Measurements from ENCODE around the gene ATF1.
A peak's percentile ranks its signal among the peaks of the same experiment; 100 is the strongest.
"Not testable (repeated sequence)": the region's sequence is repeated elsewhere in the genome, so short reads cannot be mapped to it uniquely, and the experiment has no call there.

ATF1 gene

DNA sequence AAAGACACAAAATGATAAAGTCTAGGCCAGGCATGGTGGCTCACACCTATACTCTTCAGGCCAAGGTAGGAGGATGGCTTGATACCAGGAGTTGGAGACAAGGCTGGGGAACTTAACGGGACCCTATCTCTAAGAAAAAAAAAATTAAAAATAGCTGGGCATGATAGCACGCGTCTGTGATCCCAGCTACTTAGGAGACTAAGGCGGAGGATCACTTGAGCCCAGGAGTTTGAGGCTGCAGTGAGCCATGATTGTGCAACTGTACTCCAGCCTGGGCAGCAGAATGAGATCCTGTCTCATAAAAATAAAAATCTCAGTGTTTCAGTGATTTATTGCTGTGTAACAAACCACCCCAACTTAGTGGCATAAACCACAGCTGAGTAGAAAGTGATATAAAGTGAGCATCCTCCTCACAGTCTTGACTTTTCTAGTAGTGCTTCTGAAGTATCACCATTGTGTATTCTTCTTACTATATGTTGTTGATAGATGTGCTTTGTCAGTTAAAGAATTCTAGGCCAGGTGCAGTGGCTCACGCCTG, 10.6 kb upstream of the ATF1 start:
- DNase-seq: no peak

DNA sequence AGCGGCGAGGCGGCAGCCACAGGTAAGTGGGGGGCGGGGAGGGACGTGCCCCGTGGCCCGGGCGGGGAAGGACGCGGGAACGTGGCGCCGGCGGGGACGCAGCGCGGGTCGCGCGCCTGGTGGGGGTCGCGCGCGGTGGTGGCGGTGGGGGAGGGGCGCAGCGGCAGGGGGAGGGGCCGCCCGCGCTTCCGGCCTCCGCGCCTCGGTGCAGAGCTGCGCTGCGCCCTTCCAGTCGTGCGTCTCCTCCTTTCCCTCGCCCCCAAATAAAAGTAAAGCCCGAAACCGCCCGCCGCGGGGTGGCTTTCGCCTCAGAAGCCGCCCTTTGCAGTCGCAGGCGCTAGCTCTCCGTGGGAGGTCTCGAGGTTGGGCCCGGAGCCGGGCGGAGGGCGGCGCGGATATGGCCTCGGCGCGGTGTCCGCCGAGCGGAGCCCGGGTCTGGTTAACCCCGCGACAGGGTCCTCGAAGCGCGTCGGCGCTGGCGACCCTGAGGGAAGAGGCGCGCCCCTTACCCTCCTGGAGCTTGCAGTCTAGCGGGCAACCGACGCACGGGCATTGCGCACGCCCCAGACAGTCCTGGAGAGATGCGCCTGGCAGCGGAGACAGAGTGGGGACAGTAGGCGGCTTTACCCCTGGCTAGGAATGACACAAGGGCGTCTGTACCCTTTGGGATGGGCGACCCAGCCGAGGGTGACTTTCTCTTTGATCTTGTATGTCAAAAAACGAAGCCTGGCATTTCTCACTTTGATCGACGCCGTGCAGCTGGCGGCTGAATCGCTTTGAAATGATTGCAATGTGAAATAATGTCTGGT, 589 bp downstream of the ATF1 start:
- peak in 1 of 2 experiments; percentile 77 for DNase-seq

- DNase-seq: peak in 1 of 2 experiments; percentile 30
Observed at GRCh38 chr12:50765095-50765911, 1.4 kb downstream of the ATF1 start.

DNA sequence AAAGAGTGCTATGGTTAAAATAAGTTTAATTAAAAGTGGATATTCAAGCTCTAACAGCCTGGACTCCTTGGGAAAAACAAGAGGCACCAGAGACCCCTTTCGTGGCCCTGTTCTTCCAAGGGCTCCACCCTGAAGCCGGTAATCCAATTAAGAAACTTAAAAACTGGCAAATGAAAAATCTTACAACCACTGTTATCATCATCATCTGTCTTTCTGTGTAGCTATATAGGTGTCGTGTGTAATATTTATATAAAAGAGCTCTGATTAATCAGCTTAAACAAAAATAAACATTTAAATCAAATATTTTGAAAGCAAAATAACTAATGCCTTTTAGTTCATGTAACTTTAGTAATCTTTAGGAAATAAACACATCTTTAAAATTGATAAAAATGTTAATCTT, 4.5 kb downstream of the ATF1 start:
- DNase-seq: no peak

GRCh38 chr12:50768813-50769212, 4.9 kb downstream of the ATF1 start:
- DNase-seq: not testable (repeated sequence)

DNA sequence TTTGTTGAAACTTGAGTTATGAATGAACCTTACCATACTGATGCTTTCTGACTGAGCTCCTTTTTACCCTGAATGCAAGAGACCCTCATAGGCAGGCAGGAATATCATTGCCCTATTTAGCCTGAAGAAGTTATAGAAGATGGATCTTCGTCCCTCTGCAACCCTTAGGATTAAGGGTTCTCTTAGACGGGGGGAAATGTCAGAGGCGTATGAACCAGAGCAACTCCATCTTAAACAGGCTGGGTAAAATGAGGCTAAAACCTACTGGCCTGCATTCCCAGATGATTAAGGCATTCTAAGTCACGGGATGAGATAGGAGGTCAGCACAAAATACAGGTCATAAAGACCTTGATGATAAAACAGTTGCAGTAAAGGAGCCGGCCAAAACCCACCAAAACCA, 7.5 kb downstream of the ATF1 start:
- no peak for DNase-seq

DNA sequence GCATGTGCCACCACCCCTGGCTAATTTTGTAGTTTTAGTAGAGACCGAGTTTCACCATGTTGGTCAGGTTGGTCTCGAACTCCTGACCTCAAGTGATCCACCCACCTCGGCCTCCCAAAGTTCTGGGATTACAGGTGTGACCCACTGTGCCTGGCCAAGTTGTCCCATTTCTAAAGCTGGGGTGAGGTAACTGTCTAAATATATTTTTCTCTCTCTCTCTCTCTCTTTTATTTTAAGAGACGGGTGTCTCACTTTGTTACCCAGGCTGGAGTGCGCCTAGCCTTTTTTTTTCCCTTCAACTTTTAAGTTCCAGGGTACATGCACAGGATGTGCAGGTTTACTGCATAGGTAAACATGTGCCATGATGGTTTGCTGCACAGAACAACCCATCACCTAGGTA, 8.6 kb downstream of the ATF1 start:
- no peak for DNase-seq

- DNase-seq: no peak
Observed at GRCh38 chr12:50772877-50773276, 9.0 kb downstream of the ATF1 start.

DNA sequence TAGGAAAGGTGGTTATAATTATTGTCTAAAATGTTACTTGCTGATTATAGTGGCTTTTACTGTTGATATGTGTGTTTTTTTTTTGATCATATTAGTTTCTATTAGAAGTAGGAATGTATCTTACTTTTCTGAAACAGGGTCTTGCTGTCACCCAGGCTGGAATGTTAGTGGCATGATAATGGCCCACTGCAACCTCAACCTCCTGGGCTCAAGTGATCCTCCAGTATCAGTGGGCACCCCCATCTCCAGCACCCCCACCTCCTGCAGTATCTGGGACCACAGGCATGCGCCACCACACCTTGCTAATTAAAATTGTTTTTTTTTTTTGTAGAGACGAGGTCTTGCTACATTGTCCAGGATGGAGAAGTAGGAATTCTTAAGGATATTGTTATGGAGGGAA, 11.3 kb downstream of the ATF1 start:
- DNase-seq: no peak

- DNase-seq: no peak
Observed at GRCh38 chr12:50776749-50777728, 13.1 kb downstream of the ATF1 start.

- DNase-seq: no peak
Observed at GRCh38 chr12:50778663-50779590, 15.0 kb downstream of the ATF1 start.

DNA sequence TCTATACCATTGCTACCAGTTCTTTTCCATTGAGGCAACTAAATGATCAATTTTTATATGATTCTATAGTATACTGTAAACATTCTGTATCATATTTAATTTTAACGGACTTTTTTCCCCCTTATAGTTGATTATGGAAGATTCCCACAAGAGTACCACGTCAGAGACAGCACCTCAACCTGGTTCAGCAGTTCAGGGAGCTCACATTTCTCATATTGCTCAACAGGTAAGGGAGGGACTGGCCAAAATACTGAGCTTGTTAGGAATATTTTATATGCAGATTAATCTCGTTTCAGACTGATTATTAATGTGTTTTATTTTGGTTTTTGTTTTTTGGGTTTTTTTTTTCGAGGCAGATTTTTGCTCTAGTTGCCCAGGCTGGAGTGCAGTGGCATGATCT, 16.1 kb downstream of the ATF1 start:
- DNase-seq: no peak

DNA sequence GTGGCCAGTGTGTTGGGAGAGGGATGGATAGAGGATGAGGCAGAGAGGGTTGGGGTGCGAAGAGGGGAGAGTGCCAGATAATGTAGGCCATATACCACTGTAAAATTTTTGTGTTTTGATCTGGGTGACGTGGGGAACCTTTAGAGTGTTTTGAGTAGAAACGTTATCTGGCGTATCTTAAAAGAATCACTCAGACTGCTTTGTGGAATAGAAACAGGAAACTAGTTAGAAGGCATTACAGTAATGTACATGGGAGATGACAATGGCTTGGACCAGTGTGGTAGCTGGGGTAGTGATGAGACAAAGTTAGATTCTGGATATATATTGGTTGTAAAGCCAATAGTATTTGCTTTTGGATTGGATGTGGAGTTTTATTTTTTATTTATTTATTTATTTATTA, 20.6 kb downstream of the ATF1 start:
- no peak for DNase-seq

GRCh38 chr12:50785406-50786001, 21.6 kb downstream of the ATF1 start:
- DNase-seq: no peak

DNA sequence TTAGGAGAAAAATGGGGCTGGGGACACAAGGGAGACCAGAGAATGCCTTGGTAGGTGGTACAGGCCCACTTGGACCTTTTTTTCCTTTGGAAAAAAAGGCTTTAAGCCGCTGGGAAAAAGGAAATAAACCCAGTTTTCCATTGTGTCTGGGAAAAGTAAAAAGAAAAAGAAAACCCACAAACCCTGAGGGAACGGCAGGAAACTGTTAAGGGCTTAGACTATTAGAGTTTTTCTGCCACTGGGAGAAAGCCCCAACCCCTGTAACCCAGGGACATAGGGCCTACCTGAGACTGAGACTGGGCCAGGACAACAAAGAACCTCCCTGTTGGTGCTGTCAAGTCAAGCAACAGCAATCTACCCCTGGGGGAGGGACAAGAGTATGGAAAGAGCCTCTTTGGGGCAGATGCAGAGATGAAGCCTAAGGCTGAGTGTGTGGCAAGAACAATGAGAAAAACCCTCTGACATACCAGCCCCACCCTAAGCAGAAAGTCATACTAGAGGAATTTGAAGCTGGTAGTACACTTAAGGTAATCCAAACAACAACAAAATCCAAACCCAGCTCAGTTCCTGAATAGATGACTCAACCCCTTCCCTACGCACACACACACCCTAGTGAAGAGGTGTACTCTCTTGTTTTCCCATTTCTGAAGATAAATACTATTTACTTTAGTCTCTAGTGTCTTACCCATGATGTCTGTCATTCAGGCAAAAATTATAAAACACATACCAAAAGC, 22.8 kb downstream of the ATF1 start:
- DNase-seq: no peak

- DNase-seq: no peak
Observed at GRCh38 chr12:50787618-50788017, 23.7 kb downstream of the ATF1 start.

DNA sequence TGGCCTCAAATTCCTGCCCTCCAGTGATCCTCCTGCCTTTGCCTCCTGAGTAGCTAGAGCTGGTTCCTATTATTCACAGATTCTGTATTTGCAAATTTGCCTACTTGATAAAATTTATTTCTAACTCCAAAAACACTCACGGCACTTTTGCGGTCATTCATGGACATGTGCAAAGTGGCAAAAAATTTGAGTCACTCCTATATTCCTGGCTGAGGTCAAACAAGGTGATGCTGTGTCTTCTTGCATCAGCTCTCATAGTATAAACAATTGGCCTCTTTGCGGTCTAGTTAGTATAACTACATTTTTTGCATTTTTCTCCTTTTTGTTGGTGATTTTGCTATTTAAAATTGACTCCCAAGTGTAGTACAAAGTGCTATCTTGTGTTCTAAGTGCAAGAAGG, 24.7 kb downstream of the ATF1 start:
- no peak for DNase-seq

- DNase-seq: no peak
Observed at GRCh38 chr12:50790081-50790480, 26.2 kb downstream of the ATF1 start.

DNA sequence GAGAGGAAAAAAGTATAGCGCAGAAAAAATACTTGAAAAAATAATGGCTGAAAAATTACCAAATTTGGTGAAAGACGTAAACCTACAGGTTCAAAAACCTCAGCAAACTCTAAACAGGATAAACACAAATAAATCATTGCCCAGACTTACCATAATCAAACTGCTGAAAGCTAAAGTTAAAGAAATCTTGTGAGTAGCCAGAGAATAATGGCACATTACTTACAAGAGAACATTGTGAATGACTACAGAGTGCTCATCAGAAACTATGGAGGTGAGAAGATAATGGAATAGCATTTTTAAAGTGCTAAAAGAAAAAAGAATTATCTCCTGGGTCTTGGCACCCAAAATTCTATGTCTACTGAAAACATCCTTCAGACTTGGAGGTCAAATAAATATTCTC, 36.0 kb downstream of the ATF1 start:
- DNase-seq: no peak

DNA sequence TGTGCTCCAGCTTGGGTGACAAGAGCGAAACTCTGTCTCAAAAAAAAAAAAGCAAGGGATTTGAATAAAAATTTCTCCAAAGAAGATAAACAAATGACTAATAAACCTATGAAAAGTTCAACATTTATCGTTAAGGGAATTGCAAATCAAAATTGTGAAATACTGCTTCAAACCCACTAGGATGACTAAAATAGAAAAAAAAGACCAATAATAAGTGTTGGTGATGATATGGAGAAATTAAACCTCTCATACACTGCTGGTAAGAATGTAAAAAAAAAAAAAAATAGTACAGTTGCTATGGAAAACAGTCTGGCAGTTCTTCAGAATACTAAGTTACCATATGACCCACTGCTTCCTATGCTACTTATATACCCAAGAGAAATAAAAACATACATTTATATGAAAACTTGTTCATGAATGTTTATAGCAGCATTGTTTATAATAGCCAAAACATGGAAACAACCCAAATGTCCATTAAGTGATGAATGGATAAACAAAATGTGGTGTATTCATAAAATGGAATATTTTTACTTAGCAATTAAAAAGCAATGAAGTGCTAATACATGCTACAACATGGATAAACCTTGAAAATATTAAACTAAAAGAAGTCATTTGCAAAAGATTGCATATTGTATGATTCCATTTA, 39.5 kb downstream of the ATF1 start:
- DNase-seq: no peak
